Measurements from ENCODE around the gene MXI1. TPM values are rescaled to one million over a fixed set of nuclear protein-coding genes. Genes with fewer than 3 reads are reported as not detected.

The MXI1 gene
- polyA plus RNA-seq, 1 donor = 22.9 TPM

DNA sequence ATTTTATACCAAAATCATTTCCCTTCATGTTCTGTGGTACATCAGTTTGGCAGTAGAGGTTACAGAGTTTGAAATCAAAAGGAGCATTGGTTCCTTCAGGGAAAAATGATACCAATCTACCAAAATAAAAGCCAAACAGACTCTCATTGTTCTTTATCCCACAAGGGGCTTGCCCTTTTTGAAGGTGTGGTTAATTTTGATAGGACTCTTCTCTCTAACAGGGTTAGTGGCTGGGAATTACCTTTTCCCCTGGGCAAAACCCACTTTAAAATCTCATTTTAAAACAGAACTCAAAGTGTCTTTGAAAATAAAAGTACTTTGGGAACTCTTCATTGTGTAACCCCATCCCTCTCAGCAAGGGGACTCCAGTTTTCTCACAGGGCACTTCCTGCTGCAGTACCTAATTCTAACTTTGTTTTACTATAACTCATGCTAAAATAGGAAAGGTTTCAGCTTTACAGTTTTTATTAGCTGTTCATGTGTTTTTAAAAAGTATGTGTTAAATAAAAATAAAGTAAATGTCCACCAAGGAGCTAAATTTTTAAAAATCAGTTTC is 66.7 kb downstream of the MXI1 start:
- Histone ChIP-seq H3K27me3 (ENCODE audit: control insufficient read depth, insufficient read depth, low read length) (no peaks in the 10 kb centered on the region), H3K4me3 (ENCODE audit: low read length) (no peak overlapping the region), H3K9me3 (ENCODE audit: control insufficient read depth, low read depth, low read length) (no peaks in the 10 kb centered on the region), H3K4me1 (ENCODE audit: control insufficient read depth, insufficient read depth, low read length) (peaks cover 6% of the 10 kb centered on the region), H3K36me3 (ENCODE audit: control insufficient read depth, insufficient read depth, low read length) (no peaks in the 10 kb centered on the region), H3K27ac (ENCODE audit: low read length) (no peak overlapping the region)
- DNase-seq = no peak

DNA sequence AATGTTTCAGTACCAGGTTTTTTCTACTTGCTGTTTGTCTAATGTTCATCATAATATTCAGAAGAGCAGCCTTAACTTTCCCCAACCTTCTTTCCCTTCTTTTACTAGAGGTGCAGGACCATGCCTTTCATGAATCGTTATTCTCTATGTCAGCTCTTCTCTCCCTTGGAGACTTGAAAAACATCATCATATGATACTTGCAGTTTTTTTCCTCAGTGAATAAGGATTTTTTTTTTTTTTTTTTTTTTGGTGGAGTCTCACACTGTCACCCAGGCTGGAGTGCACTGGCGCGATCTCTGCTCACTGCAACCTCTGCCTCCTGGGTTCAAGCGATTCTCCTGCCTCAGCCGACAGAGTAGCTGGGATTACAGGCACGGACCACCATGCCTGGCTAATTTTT is 67.2 kb downstream of the MXI1 start:
- no peak overlapping the region for H3K27ac ChIP-seq (ENCODE audit: low read length)
- H3K27me3 ChIP-seq (ENCODE audit: control insufficient read depth, insufficient read depth, low read length) = no peaks in the 10 kb centered on the region
- H3K4me3 ChIP-seq (ENCODE audit: low read length) = no peak overlapping the region
- WGBS (ENCODE audit: insufficient coverage, low lambda C conversion rate) = 100% methylated on average over 1 of the region's 6 CpGs
- peaks cover 8% of the 10 kb centered on the region for H3K4me1 ChIP-seq (ENCODE audit: control insufficient read depth, insufficient read depth, low read length)
- no peak for DNase-seq
- H3K36me3 ChIP-seq (ENCODE audit: control insufficient read depth, insufficient read depth, low read length) = no peaks in the 10 kb centered on the region
- H3K9me3 ChIP-seq (ENCODE audit: control insufficient read depth, low read depth, low read length) = no peaks in the 10 kb centered on the region

DNA sequence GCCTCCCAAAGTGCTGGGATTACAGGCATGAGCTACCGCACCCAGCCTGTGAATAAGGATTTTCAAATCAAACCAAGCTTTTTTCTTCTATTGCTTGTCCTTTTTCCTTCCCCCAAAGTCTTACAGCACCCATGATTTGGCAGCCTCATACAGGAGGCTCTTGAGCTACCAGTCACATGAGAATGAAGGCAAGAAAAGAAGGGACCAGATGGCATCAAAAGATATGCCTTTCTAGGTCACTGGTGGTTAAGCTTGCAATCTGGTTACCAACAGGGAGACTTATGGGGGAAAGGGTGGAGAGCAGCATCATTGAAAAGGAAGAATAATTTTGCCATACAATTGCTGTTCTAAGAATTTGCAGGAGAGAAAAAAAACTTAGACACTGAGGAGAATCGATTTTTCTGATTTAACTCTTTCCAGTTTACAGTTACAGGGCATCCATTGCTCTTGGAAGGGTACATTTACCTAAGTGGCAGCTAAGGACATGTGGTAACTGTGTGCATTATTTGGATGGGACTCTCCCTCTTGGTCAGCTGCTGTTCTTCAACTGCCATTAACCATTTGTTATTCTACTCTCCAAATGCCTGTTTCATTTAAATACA is 67.8 kb downstream of the MXI1 start:
- Histone ChIP-seq H3K4me3 (ENCODE audit: low read length) (no peak overlapping the region), H3K36me3 (ENCODE audit: control insufficient read depth, insufficient read depth, low read length) (peaks cover 3% of the 10 kb centered on the region), H3K9me3 (ENCODE audit: control insufficient read depth, low read depth, low read length) (no peaks in the 10 kb centered on the region), H3K27ac (ENCODE audit: low read length) (no peak overlapping the region), H3K4me1 (ENCODE audit: control insufficient read depth, insufficient read depth, low read length) (peaks cover 5% of the 10 kb centered on the region), H3K27me3 (ENCODE audit: control insufficient read depth, insufficient read depth, low read length) (no peaks in the 10 kb centered on the region)
- no CpG with 5 or more reads among the region's 2 CpGs for WGBS (ENCODE audit: insufficient coverage, low lambda C conversion rate)
- no peak for DNase-seq

DNA sequence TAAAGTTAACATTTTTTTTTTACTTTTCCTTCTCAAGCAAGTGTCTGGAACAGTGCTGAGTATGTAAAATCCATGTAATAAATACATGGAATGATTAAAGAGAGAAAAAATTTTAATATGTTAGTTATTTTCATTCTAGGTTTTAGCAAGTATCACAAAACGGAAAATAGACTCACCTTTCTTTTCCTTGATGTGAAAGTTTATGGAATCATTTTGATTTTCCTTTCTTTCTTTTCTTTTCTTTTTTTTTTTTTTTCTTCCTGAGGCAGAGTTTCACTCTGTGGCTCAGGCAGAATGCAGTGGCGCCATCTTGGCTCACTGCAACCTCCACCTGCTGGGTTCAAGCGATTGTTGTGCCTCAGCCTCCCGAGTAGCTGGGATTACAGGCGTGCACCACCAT is 69.2 kb downstream of the MXI1 start:
- H3K27ac ChIP-seq (ENCODE audit: low read length) = no peak overlapping the region

DNA sequence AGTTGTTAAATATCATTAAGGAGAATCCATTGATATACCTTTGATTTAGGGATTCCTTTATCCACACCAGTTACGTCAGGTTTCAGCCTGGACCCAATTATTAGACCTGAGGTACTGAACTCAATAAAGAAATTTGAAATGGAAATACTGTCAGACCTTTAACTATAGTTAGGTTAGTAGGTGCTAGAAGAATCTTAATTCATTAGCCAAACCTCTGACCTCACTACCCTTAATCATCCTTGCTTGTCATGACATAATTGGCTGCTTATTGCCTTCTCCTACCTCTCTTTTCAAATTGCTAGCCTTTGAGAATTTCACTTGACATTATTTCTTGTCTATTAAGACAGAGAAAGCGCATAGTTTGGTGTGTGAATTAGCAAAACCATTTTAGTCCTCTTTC is 70.2 kb downstream of the MXI1 start:
- no peaks in the 10 kb centered on the region for H3K9me3 ChIP-seq (ENCODE audit: control insufficient read depth, low read depth, low read length)
- peaks cover 5% of the 10 kb centered on the region for H3K4me1 ChIP-seq (ENCODE audit: control insufficient read depth, insufficient read depth, low read length)
- peaks cover 3% of the 10 kb centered on the region for H3K36me3 ChIP-seq (ENCODE audit: control insufficient read depth, insufficient read depth, low read length)
- H3K4me3 ChIP-seq (ENCODE audit: low read length) = no peak overlapping the region
- no peak overlapping the region for H3K27ac ChIP-seq (ENCODE audit: low read length)
- WGBS (ENCODE audit: insufficient coverage, low lambda C conversion rate) = no CpG with 5 or more reads among the region's 2 CpGs
- no peak for DNase-seq
- no peaks in the 10 kb centered on the region for H3K27me3 ChIP-seq (ENCODE audit: control insufficient read depth, insufficient read depth, low read length)

More for the DNA sequence above, 69.2 kb downstream of the MXI1 start:
- peaks cover 5% of the 10 kb centered on the region for H3K4me1 ChIP-seq (ENCODE audit: control insufficient read depth, insufficient read depth, low read length)
- no peak overlapping the region for H3K4me3 ChIP-seq (ENCODE audit: low read length)
- H3K9me3 ChIP-seq (ENCODE audit: control insufficient read depth, low read depth, low read length) = no peaks in the 10 kb centered on the region
- no peak for DNase-seq
- WGBS (ENCODE audit: insufficient coverage, low lambda C conversion rate) = 100% methylated on average over 1 of the region's 5 CpGs
- H3K27me3 ChIP-seq (ENCODE audit: control insufficient read depth, insufficient read depth, low read length) = no peaks in the 10 kb centered on the region
- H3K36me3 ChIP-seq (ENCODE audit: control insufficient read depth, insufficient read depth, low read length) = peaks cover 3% of the 10 kb centered on the region

DNA sequence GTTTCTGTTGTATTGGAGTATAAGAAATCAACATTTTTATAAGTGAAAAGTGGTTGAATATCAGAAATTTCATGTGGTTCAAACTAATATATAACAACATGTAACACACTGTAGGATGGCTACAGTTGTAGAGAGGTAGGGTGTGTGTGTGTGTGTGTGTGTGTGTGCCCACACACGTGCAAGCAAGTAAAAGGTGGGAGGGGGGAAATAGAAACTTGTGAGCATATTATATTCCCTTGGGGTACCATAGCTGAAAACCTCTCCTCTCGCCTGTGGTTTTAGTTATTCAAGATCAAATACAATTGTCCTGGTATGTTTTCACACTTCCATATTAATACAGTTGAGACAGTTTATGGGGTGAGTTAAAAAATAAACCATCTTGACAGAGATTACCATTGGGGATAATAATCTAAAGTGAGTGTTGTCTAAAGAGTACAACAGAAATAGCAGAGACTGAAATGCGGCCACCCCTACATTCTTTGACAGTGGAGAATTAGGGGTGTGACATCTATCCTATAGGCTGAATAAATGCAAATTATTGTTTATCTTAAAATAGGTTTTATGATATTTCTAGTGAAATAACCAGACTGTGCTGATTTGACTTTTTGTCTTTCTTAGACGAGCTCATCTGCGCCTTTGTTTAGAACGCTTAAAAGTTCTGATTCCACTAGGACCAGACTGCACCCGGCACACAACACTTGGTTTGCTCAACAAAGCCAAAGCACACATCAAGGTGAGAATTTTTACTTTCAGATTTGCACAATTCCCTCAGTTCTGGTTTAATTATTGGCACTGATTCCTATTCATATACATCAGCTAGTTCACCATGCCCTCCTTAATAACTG is 71.4 kb downstream of the MXI1 start:
- WGBS (ENCODE audit: insufficient coverage, low lambda C conversion rate) = no CpG with 5 or more reads among the region's 7 CpGs

DNA sequence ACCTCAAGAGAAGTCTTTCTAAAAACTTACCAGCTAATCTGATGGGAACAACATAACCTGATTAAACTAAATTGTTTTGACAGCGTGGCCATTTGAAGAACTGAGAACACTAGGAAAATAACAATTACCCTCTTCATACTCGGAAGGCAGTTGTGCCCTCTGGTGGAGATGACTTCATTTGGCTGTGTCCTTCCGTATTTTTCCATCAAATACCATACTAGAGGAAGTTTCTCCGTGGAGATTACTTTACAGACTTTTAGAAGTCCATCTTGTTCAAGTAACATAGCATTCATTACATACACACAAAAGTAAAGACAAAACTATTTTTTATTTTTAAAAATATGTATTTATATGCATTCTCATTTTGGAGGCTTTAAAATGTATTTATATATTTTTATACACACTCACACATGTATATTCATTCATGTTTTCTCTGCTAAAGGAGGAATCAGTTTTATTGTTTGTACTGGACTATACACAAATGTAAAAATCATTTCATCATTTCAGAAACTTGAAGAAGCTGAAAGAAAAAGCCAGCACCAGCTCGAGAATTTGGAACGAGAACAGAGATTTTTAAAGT is 72.1 kb downstream of the MXI1 start:
- H3K4me3 ChIP-seq (ENCODE audit: low read length) = no peak overlapping the region
- H3K27ac ChIP-seq (ENCODE audit: low read length) = no peak overlapping the region
- peaks cover 3% of the 10 kb centered on the region for H3K36me3 ChIP-seq (ENCODE audit: control insufficient read depth, insufficient read depth, low read length)
- H3K27me3 ChIP-seq (ENCODE audit: control insufficient read depth, insufficient read depth, low read length) = no peaks in the 10 kb centered on the region
- WGBS (ENCODE audit: insufficient coverage, low lambda C conversion rate) = 100% methylated on average over 2 of the region's 6 CpGs
- H3K9me3 ChIP-seq (ENCODE audit: control insufficient read depth, low read depth, low read length) = no peaks in the 10 kb centered on the region
- peaks cover 5% of the 10 kb centered on the region for H3K4me1 ChIP-seq (ENCODE audit: control insufficient read depth, insufficient read depth, low read length)
- DNase-seq = peak; percentile 48 to 71

More for the DNA sequence above, 71.4 kb downstream of the MXI1 start:
- Histone ChIP-seq H3K9me3 (ENCODE audit: control insufficient read depth, low read depth, low read length) (no peaks in the 10 kb centered on the region), H3K27me3 (ENCODE audit: control insufficient read depth, insufficient read depth, low read length) (no peaks in the 10 kb centered on the region), H3K4me1 (ENCODE audit: control insufficient read depth, insufficient read depth, low read length) (peaks cover 5% of the 10 kb centered on the region), H3K4me3 (ENCODE audit: low read length) (no peak overlapping the region), H3K27ac (ENCODE audit: low read length) (no peak overlapping the region), H3K36me3 (ENCODE audit: control insufficient read depth, insufficient read depth, low read length) (peaks cover 3% of the 10 kb centered on the region)
- no peak for DNase-seq

DNA sequence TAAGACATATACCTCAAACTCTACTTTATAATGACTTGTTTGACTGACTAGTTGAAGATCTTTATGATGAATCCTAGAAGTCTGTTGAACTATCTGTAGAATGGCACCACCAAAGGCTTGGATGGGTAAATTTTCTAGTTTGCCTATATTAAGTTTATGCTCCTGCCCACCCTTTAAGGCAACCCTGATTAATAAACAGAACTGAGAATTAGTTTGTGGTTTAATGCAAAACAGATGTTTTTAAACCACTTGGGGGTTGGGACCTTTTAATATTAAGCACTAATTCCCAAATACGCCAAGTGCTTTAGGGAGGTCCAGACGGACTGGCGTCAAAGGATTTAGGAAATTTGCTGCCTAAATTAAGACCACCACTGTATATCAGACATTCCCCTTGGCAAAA is 76.9 kb downstream of the MXI1 start:
- peaks cover 23% of the 10 kb centered on the region for H3K36me3 ChIP-seq (ENCODE audit: control insufficient read depth, insufficient read depth, low read length)
- H3K4me3 ChIP-seq (ENCODE audit: low read length) = no peak overlapping the region
- peaks cover 5% of the 10 kb centered on the region for H3K4me1 ChIP-seq (ENCODE audit: control insufficient read depth, insufficient read depth, low read length)
- 100% methylated on average over 2 of the region's 3 CpGs for WGBS (ENCODE audit: insufficient coverage, low lambda C conversion rate)
- H3K9me3 ChIP-seq (ENCODE audit: control insufficient read depth, low read depth, low read length) = no peaks in the 10 kb centered on the region
- no peak overlapping the region for H3K27ac ChIP-seq (ENCODE audit: low read length)
- no peaks in the 10 kb centered on the region for H3K27me3 ChIP-seq (ENCODE audit: control insufficient read depth, insufficient read depth, low read length)
- DNase-seq = no peak

DNA sequence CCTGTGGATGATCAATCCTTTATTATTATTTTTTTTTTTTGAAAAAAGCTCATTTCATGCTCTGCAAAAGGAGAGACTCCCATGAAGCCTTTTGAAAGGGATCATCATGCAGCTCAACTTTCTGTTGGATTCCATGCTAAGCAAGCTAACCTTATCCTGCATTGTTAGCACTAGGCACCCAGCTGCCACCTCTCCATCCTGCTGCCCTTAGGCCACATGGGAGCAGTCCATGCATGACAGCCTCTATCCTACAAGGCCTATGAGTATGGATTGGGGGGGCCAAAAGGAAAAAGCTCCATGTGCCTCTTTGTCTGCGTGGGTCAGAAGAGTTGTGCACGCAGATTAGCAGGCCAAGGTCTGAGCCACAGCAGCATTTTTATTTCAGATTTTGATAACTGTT is 78.1 kb downstream of the MXI1 start:
- Histone ChIP-seq H3K4me1 (ENCODE audit: control insufficient read depth, insufficient read depth, low read length) (peaks cover 4% of the 10 kb centered on the region), H3K27ac (ENCODE audit: low read length) (no peak overlapping the region), H3K9me3 (ENCODE audit: control insufficient read depth, low read depth, low read length) (no peaks in the 10 kb centered on the region), H3K27me3 (ENCODE audit: control insufficient read depth, insufficient read depth, low read length) (no peaks in the 10 kb centered on the region), H3K36me3 (ENCODE audit: control insufficient read depth, insufficient read depth, low read length) (peaks cover 25% of the 10 kb centered on the region), H3K4me3 (ENCODE audit: low read length) (no peak overlapping the region)
- WGBS (ENCODE audit: insufficient coverage, low lambda C conversion rate) = no CpG with 5 or more reads among the region's 2 CpGs
- no peak for DNase-seq

DNA sequence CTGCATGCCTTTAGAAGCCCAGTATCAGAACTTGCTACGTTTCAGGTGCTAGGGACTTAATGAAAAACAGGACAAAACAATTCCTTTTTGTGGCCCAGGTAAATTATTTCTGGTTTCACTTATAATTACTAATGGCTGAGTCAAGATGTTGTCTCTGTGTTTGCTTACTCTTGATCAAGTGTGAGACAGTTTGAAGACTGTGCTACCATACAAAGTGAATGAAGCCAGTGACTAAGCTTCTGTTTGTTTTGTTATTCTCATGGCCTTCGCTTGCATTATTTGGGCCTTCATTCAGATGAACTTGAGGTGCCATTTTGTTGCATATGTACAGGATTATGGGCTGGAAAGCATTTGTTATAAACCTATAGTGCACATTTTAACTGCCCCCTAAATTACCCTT is 79.4 kb downstream of the MXI1 start:
- H3K27ac ChIP-seq (ENCODE audit: low read length) = no peak overlapping the region
- 79% methylated on average over 2 of the region's 2 CpGs for WGBS (ENCODE audit: insufficient coverage, low lambda C conversion rate)
- H3K4me1 ChIP-seq (ENCODE audit: control insufficient read depth, insufficient read depth, low read length) = peaks cover 4% of the 10 kb centered on the region
- DNase-seq = no peak
- H3K9me3 ChIP-seq (ENCODE audit: control insufficient read depth, low read depth, low read length) = no peaks in the 10 kb centered on the region
- H3K27me3 ChIP-seq (ENCODE audit: control insufficient read depth, insufficient read depth, low read length) = no peaks in the 10 kb centered on the region
- peaks cover 28% of the 10 kb centered on the region for H3K36me3 ChIP-seq (ENCODE audit: control insufficient read depth, insufficient read depth, low read length)
- H3K4me3 ChIP-seq (ENCODE audit: low read length) = no peak overlapping the region

All from large intestine (tissue), 3 donors.